Naive thymus-derived CD8-positive, alpha-beta T cell (primary cell): ENCODE measurements around the gene ERG. TPM values are rescaled to one million over a fixed set of nuclear protein-coding genes. Genes with fewer than 3 reads are reported as not detected.

Experiments used
- ATAC-seq, 2 donors: fragments of 150-1000 bp; cut with Tn5 transposase in 1 of 2; sonication (Bioruptor Pico), chemical (Tn5 transposase) in 1 of 2; 1 replicate in 1 of 2; 2 replicates in 1 of 2; pipeline ENCODE4 v1.10.0; 2021; ENCODE audit warnings: mild to moderate bottlenecking in 2 of 2, moderate library complexity in 2 of 2
- POLR2A ChIA-PET: fragments of 350-600 bp; sonication (Branson Sonifier 250); formaldehyde crosslinking; loops from one replicate; lab custom pipeline; 2021; ENCODE audit warnings: antibody characterized with exemption; lab: Charles Lee
- DNase-seq, 10 donors: peaks; one replicate each; pipeline versions ENCODE4 v3.0.0 to v3.0.0-alpha.2; 2020 to 2022
- H3K27ac Mint-ChIP-seq, 10 donors: one replicate each; pipeline ENCODE4 v1.8.0; 2020 to 2022; ENCODE audit warnings: mild to moderate bottlenecking in 10 of 10, mixed read lengths in 10 of 10, moderate library complexity in 4 of 10, inconsistent platforms in 1 of 10
- H3K27me3 Mint-ChIP-seq, 5 donors: one replicate each; pipeline ENCODE4 v1.8.0; 2021 to 2022; ENCODE audit warnings: mixed read lengths in 5 of 5
- H3K36me3 Mint-ChIP-seq, 3 donors: one replicate each; pipeline ENCODE4 v1.8.0; 2020 to 2022; ENCODE audit warnings: mixed read lengths in 3 of 3, mild to moderate bottlenecking in 2 of 3, inconsistent platforms in 1 of 3
- H3K4me1 Mint-ChIP-seq, 4 donors: one replicate each; pipeline ENCODE4 v1.8.0; 2021 to 2022; ENCODE audit warnings: mixed read lengths in 4 of 4
- H3K4me3 Mint-ChIP-seq, 10 donors: one replicate each; pipeline ENCODE4 v1.8.0; 2020 to 2022; ENCODE audit warnings: mild to moderate bottlenecking in 10 of 10, mixed read lengths in 10 of 10, moderate library complexity in 6 of 10, inconsistent platforms in 1 of 10
- H3K9me3 Mint-ChIP-seq, 9 donors: one replicate each; pipeline ENCODE4 v1.8.0; 2020 to 2022; ENCODE audit warnings: mixed read lengths in 9 of 9, mild to moderate bottlenecking in 3 of 9, inconsistent platforms in 1 of 9, moderate library complexity in 1 of 9
- polyA plus RNA-seq, 3 donors: library from polyadenylated mRNA; unstranded; fragments of 300-500 nt; fragmentation: Illumina TruSeq; gene quantifications; one replicate each; pipeline ENCODE4 v1.2.3, GENCODE V29; 2021
- total RNA-seq, 8 experiments: library from RNA in 2 of 8; stranded (reverse) in 2 of 8; gene quantifications; one replicate each; pipeline ENCODE4 v1.2.3 and lab custom pipeline; 2021 to 2026

Gene ERG
- total and polyA plus RNA-seq, 5 experiments from 2014 or later, result not detected

DNA sequence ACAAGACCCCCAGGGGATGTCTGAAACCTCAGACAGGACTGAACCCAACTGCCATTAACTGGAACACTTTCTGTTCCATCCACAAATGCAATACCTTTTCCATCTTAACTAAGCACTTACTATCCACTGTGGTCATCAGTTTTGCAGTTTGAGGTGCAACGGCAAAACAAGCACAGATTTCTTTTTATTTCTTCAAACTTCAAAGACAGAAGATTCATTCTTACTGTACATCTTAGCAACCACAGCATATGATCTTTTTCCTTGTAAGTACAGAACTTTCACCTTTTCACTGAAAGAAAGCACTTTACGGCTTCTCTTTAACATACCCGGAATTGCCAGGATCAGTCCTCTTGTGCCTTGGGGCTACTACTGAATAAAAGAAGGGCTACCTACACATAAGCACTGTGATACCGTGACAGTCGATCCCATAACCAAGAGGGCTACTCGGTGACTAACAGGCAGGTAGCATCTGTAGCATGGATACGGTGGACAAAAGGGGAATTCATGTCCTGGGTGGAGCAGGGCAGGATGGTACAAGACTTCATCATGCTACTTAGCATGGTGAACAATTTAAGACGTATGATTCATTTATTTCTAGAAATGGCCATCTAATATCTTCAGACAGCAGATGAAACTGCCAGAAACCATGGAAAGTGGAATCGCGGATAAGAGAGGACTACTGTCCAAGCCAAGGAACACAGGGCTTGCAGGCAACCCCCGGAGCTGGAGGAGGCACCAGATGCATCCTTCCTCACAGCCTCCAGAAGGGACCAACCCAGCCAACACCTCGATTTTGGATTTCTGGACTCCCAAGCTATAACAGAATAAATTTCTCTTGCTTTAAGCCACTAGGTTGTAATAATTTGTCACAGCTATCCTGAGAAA, 18.4 kb downstream of the ERG start:
- POLR2A ChIA-PET, result no interaction called here
- no peak for DNase-seq
- no peak overlapping the region for H3K4me3 Mint-ChIP-seq
- no peak overlapping the region for H3K27ac Mint-ChIP-seq
- H3K9me3 Mint-ChIP-seq, result peaks cover 0 to 5% (median 0%) of the 10 kb centered on the region in 9 donors
- peaks cover 3 to 13% (median 9%) of the 10 kb centered on the region in 4 donors for H3K4me1 Mint-ChIP-seq
- peaks cover 26 to 50% (median 36%) of the 10 kb centered on the region in 5 donors for H3K27me3 Mint-ChIP-seq
- H3K36me3 Mint-ChIP-seq, result no peaks in the 10 kb centered on the region
- ATAC-seq, result no peak

DNA sequence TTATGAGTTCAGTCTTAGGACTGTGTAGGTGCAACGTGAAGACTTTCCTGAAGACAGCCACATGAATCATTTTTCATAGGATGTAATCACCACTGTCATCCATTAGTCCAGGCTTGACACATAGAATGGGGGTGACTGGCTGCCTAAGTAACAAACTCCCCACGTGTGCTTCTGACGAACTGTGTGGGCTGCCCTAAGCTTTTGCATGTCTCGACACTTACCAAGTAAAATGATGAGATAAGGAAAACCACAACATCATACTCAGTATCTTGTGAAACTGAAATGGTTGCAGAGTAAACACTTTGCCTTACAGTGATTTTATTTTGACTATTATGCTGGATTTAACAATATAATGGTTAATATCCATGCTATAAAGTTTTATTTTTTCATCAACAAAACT, 19.5 kb downstream of the ERG start:
- ATAC-seq, result no peak
- Mint-ChIP-seq H3K27me3 (peaks cover 31 to 61% (median 45%) of the 10 kb centered on the region in 5 donors), H3K9me3 (peaks cover 0 to 5% (median 0%) of the 10 kb centered on the region in 9 donors), H3K36me3 (peaks cover 0 to 2% (median 0%) of the 10 kb centered on the region in 3 donors), H3K27ac (no peak overlapping the region), H3K4me1 (peaks cover 3 to 13% (median 9%) of the 10 kb centered on the region in 4 donors), H3K4me3 (no peak overlapping the region)
- DNase-seq, result no peak
- POLR2A ChIA-PET, result no interaction called here

DNA sequence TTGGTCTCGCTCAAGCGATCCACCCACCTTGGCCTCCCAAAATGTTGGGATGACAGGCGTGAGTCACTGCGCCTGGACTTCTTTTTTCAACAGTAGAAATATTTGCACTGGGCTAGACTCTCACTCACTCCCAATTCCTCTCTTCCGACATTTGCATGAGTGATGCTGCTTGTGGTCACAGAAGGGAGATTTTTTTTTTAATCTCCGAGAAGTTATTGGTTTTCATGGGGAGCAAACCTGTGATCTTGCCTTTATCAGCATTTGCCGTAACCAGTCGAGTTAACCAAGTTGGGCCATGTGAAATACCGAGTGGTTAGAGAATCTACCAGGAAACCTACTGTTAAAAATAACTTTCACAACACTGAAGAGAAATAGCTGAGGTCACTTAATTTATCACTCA, 21.1 kb downstream of the ERG start:
- Mint-ChIP-seq H3K9me3 (peaks cover 0 to 5% (median 0%) of the 10 kb centered on the region in 9 donors), H3K27ac (no peak overlapping the region), H3K4me1 (peaks cover 3 to 13% (median 9%) of the 10 kb centered on the region in 4 donors), H3K4me3 (no peak overlapping the region), H3K27me3 (peaks cover 36 to 72% (median 52%) of the 10 kb centered on the region in 5 donors), H3K36me3 (peaks cover 0 to 4% (median 0%) of the 10 kb centered on the region in 3 donors)
- no peak for ATAC-seq
- POLR2A ChIA-PET, result no interaction called here
- DNase-seq, result no peak

DNA sequence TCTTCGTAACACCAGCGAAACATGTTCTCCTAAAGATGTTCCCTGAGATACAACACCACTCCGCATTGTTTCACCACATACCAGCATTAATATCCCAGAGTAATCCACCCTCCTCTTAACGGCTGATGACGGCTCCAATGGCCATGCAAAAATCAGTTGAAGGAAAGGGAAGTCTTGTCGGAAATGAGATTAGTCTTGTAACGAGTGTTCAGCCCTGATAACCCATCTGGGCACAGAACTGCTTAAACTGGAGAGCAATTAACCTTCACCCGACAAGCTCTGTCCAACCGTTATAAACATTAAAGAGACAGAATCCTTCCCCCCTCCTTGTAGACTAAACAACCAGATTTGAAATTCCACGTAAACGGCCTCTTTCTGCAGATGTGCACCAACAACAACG, 21.9 kb downstream of the ERG start:
- H3K4me1 Mint-ChIP-seq, result peaks cover 3 to 13% (median 9%) of the 10 kb centered on the region in 4 donors
- peaks cover 0 to 4% (median 0%) of the 10 kb centered on the region in 3 donors for H3K36me3 Mint-ChIP-seq
- DNase-seq, result no peak
- POLR2A ChIA-PET, result no interaction called here
- no peak overlapping the region for H3K27ac Mint-ChIP-seq
- no peak for ATAC-seq
- H3K9me3 Mint-ChIP-seq, result peaks cover 0 to 5% (median 0%) of the 10 kb centered on the region in 9 donors
- peaks cover 39 to 75% (median 54%) of the 10 kb centered on the region in 5 donors for H3K27me3 Mint-ChIP-seq
- peak overlapping the region in 2 of 10 donors; percentile 2 to 11 for H3K4me3 Mint-ChIP-seq

DNA sequence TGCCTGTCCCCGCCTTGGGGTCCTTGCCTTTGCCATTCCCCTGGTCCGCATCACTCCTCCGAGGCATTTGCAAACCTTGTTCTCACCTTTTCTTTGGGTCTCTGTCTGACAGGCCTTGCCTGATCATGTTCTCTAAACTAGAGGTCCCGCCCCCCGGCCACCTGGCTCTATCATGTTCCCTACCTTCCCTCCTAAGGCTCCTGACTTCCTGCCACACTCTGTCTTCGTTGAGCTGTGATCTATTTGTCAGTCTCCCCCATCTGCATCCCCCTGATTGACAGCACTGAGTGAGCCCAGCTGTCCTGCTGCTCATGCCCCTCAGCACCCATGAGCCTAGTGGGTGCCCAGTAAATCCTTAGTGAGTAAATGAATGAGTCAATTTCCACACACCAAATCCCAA, 22.8 kb downstream of the ERG start:
- Mint-ChIP-seq H3K27ac (no peak overlapping the region), H3K36me3 (peaks cover 0 to 4% (median 0%) of the 10 kb centered on the region in 3 donors), H3K9me3 (peaks cover 0 to 5% (median 0%) of the 10 kb centered on the region in 9 donors), H3K4me3 (no peak overlapping the region), H3K27me3 (peaks cover 40 to 84% (median 54%) of the 10 kb centered on the region in 5 donors), H3K4me1 (peaks cover 3 to 13% (median 9%) of the 10 kb centered on the region in 4 donors)
- DNase-seq (no peak), ATAC-seq (no peak)
- POLR2A ChIA-PET, result no interaction called here

DNA sequence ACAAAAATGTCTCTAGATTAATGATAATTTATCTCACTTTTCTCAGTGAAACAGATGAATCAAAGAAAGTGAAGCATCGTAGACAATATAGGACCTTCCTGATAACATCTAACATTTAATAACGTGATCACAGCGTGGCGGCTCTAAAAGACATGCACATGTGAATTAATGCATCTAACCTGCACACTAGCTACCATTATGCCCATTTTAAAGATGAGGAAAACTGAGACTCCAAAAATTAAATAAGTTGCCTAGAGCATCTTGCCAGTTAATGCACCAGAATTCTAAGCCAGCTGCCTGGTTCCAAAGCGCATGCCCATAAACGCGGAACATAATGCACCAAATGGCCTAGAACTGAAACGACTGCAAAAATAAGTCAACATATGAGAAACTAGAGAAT, 23.5 kb downstream of the ERG start:
- H3K4me1 Mint-ChIP-seq, result peaks cover 3 to 13% (median 9%) of the 10 kb centered on the region in 4 donors
- no peak for ATAC-seq
- POLR2A ChIA-PET, result no interaction called here
- DNase-seq, result no peak
- no peak overlapping the region for H3K4me3 Mint-ChIP-seq
- peaks cover 40 to 86% (median 54%) of the 10 kb centered on the region in 5 donors for H3K27me3 Mint-ChIP-seq
- peak overlapping the region in 1 of 10 donors; percentile 67 for H3K27ac Mint-ChIP-seq
- peaks cover 0 to 4% (median 0%) of the 10 kb centered on the region in 3 donors for H3K36me3 Mint-ChIP-seq
- peaks cover 0 to 5% (median 0%) of the 10 kb centered on the region in 9 donors for H3K9me3 Mint-ChIP-seq

DNA sequence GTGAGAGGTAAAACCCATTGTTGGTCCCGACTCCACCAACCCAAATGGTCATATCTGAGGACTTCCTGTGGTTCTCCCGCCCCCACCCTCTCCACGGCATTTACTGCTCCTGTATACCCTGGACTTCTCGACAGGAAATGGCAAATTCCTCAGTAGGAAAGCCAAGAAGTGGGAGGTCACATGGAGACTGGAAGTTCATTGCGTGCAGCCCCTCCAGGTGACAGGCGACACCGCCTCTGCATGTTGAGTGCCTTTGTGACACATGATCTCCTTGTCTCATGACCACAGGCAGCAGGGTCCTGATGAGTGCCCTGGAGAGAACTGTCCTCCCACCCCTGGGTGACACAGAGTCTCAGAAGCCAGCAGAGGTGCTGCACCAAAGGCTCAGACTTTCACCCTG, 24.2 kb downstream of the ERG start:
- no peak overlapping the region for H3K27ac Mint-ChIP-seq
- no peak for ATAC-seq
- POLR2A ChIA-PET, result no interaction called here
- H3K4me3 Mint-ChIP-seq, result no peak overlapping the region
- peaks cover 0 to 5% (median 0%) of the 10 kb centered on the region in 9 donors for H3K9me3 Mint-ChIP-seq
- H3K27me3 Mint-ChIP-seq, result peaks cover 36 to 86% (median 56%) of the 10 kb centered on the region in 5 donors
- no peak for DNase-seq
- H3K36me3 Mint-ChIP-seq, result peaks cover 0 to 4% (median 0%) of the 10 kb centered on the region in 3 donors
- peaks cover 3 to 13% (median 9%) of the 10 kb centered on the region in 4 donors for H3K4me1 Mint-ChIP-seq

DNA sequence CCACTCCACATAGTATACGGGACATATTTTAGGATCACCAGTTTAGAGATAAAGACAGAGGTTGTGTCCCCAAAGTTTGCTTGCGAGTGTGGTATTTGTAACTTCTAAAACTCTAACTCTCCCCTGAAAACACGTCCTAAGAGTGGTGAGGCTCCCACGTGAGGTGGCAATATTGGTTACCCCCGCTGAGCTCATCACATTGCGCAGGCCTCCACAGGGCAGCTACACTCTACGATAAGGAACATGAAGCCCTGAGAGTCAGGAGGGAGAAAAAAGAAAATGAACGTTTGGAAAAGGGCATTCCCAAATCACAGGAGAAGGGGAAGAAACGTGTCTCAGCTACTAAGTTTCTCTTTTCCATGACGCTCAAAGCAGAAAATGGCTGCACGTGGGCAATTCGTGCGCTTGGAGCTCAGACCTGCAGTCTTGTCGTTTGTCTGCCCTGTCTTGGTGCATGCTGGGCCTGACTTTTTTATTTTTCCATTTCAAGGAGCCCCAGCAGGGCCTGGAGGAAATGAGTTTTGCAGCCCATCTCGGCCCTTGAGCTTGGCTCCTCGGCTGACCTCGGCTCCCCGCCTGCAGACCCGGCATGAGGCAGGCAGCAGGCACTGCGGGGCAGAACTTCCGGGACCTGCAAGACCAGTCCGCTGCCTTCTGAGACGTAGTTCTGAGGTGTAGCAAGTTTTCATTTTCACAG, 25.7 kb downstream of the ERG start:
- Mint-ChIP-seq H3K27me3 (peaks cover 31 to 72% (median 47%) of the 10 kb centered on the region in 5 donors), H3K27ac (peak overlapping the region in 1 of 10 donors; percentile 41), H3K36me3 (peaks cover 0 to 4% (median 0%) of the 10 kb centered on the region in 3 donors), H3K4me3 (no peak overlapping the region), H3K4me1 (peaks cover 3 to 13% (median 9%) of the 10 kb centered on the region in 4 donors), H3K9me3 (peaks cover 0 to 5% (median 0%) of the 10 kb centered on the region in 9 donors)
- DNase-seq (no peak), ATAC-seq (no peak)
- POLR2A ChIA-PET, result no interaction called here

DNA sequence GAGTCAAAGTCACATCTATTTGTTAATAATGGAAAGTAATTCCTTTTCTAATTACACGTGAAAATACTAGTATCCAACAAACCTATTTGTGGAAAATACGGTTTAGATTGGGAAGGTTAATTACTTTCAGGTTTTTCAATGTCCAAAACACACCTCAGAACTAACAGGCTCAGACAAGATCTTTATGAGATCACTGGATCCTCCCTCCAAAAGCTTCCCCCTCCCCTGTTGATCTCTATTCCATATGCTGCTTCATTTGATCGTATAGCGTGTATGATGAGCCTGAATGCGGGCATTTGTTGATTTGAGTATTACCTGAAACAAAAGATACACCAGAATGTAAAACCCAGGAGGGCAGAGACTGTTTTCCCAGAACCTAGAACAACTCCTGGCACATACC, 26.5 kb downstream of the ERG start:
- peaks cover 0 to 5% (median 0%) of the 10 kb centered on the region in 9 donors for H3K9me3 Mint-ChIP-seq
- no peak for DNase-seq
- peaks cover 0 to 4% (median 0%) of the 10 kb centered on the region in 3 donors for H3K36me3 Mint-ChIP-seq
- no peak overlapping the region for H3K4me3 Mint-ChIP-seq
- H3K27me3 Mint-ChIP-seq, result peaks cover 28 to 70% (median 43%) of the 10 kb centered on the region in 5 donors
- peaks cover 3 to 13% (median 8%) of the 10 kb centered on the region in 4 donors for H3K4me1 Mint-ChIP-seq
- no peak overlapping the region for H3K27ac Mint-ChIP-seq
- POLR2A ChIA-PET, result no interaction called here
- ATAC-seq, result no peak

DNA sequence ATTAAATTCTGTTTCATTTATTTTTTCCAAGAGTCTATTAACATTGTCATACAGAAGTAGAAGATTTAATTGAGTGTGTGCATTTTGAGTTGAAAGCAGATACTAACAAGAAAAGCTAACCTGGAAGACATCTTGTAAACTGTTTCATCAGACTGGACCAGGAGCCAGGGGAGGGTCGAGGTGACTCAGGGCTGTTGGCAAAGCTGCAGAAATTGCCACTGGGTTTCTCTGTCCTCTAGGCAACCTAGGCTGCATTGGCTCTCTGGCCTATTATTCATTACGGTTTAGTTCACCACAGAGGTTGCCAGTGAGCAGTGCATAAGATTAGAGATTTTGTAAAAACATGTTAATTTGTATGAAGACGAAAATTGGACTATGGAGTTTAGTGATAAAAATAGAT, 27.5 kb downstream of the ERG start:
- POLR2A ChIA-PET, result no interaction called here
- H3K36me3 Mint-ChIP-seq, result peaks cover 0 to 4% (median 0%) of the 10 kb centered on the region in 3 donors

DNA sequence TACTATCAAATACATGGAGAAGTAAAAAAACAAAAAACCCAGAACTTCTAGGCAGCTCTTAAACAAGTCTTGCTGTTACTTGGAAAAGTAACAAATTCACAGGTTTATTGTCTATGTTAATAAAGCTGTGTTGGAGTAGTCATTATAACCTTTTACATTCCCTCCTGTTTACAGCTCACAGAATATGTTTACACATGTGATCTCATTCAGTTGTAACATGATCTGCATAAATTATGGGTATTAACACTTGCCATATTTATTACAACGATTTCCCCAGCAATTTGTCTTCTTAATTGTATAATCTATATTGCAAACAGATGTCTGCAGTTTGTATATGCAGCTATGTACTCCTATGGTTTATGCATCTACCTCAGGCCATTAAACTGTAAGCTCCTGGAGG, 28.6 kb downstream of the ERG start:
- Mint-ChIP-seq H3K4me1 (peaks cover 0 to 2% (median 0%) of the 10 kb centered on the region in 4 donors), H3K4me3 (no peak overlapping the region), H3K27ac (no peak overlapping the region), H3K9me3 (peaks cover 0 to 4% (median 0%) of the 10 kb centered on the region in 9 donors), H3K36me3 (peaks cover 0 to 4% (median 0%) of the 10 kb centered on the region in 3 donors), H3K27me3 (peaks cover 13 to 62% (median 37%) of the 10 kb centered on the region in 5 donors)
- ATAC-seq, result no peak
- DNase-seq, result no peak
- POLR2A ChIA-PET, result no interaction called here

More for the DNA sequence above, 27.5 kb downstream of the ERG start:
- no peak overlapping the region for H3K4me3 Mint-ChIP-seq
- H3K27me3 Mint-ChIP-seq, result peaks cover 20 to 65% (median 38%) of the 10 kb centered on the region in 5 donors
- peaks cover 0 to 3% (median 0%) of the 10 kb centered on the region in 9 donors for H3K9me3 Mint-ChIP-seq
- no peak for DNase-seq
- H3K27ac Mint-ChIP-seq, result no peak overlapping the region
- H3K4me1 Mint-ChIP-seq, result peaks cover 0 to 6% (median 3%) of the 10 kb centered on the region in 4 donors
- no peak for ATAC-seq

DNA sequence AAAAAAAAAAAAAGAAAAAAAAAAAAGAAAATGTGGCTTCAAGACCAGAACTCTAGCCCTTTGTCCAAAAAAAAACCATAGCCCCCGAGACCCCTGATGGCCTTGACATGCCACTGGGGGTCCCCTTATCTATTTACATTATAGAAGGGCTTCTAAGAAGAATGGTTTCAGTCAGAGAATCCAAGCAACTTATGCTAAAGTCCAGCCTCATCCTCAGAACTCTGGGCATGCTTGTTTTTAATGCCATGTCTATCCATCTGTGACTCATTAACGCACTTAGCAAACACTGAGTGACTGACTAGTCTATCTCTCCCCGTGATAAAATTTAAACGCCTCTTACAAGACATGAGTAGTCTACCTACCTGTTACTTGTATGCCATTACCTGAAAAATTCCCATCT, 29.3 kb downstream of the ERG start:
- H3K27ac Mint-ChIP-seq, result no peak overlapping the region
- H3K4me3 Mint-ChIP-seq, result no peak overlapping the region
- peaks cover 10 to 60% (median 30%) of the 10 kb centered on the region in 5 donors for H3K27me3 Mint-ChIP-seq
- POLR2A ChIA-PET, result no interaction called here
- DNase-seq (no peak), ATAC-seq (no peak)
- H3K4me1 Mint-ChIP-seq, result peaks cover 0 to 2% (median 0%) of the 10 kb centered on the region in 4 donors
- peaks cover 0 to 5% (median 0%) of the 10 kb centered on the region in 9 donors for H3K9me3 Mint-ChIP-seq
- peaks cover 0 to 4% (median 0%) of the 10 kb centered on the region in 3 donors for H3K36me3 Mint-ChIP-seq
